ENCODE data around the gene WBP4. TPM values are rescaled to one million over a fixed set of nuclear protein-coding genes. Genes with fewer than 3 reads are reported as not detected.
A peak's percentile ranks its signal among the peaks of the same experiment; 100 is the strongest.

WBP4 gene
- total RNA-seq, 1 experiment from 2014 or later, result 10.0 TPM

GRCh38 chr13:41052441-41052840, 8.9 kb upstream of the WBP4 start:
- DNase-seq (ENCODE audit: low read depth, low spot score) (no peak), ATAC-seq (no peak)
- Histone ChIP-seq H3K4me3 (ENCODE audit: low read depth in 2 of 2, low read length in 2 of 2) (no peak overlapping the region), H3K27ac (ENCODE audit: low read length) (no peak overlapping the region), H3K27me3 (ENCODE audit: control insufficient read depth, insufficient read depth, low read length) (no peaks in the 10 kb centered on the region), H3K4me1 (ENCODE audit: control insufficient read depth, insufficient read depth, low read length) (peaks cover 43% of the 10 kb centered on the region), H3K9me3 (ENCODE audit: control insufficient read depth, insufficient read depth, low read depth, low read length) (no peaks in the 10 kb centered on the region), H3K36me3 (ENCODE audit: control insufficient read depth, insufficient read depth, low read length) (no peaks in the 10 kb centered on the region)
- intact Hi-C loops (cut with micrococcal nuclease; ENCODE audit: unreplicated experiment), result no loop called here
- in situ Hi-C loops (cut with HindIII; ENCODE audit: low pct_unique_long_range_greater_than_20kb, low sequenced_read_pairs), result no loop called here
- CTCF ChIA-PET, result no interaction called here
- POLR2A ChIA-PET, result interaction anchor here (0.7 kb wide), 1 partner anchor 64 kb away, joined by 8 read pairs; no protein-coding TSS in a partner anchor
- no TSS peak for BruUV-seq (replicated peaks)
- TF ChIP-seq SIN3A (IDR thresholded peaks at IDR 0.05; ENCODE audit: borderline replicate concordance, insufficient read depth, low read depth, low read length) (no peak), TCF7L2 (IDR thresholded peaks at IDR 0.05; ENCODE audit: low read depth, low read length) (no peak), POLR2AphosphoS5 (IDR thresholded peaks at IDR 0.05; ENCODE audit: low read depth, low read length) (no peak)
- TF ChIP-seq, protein P1, sequence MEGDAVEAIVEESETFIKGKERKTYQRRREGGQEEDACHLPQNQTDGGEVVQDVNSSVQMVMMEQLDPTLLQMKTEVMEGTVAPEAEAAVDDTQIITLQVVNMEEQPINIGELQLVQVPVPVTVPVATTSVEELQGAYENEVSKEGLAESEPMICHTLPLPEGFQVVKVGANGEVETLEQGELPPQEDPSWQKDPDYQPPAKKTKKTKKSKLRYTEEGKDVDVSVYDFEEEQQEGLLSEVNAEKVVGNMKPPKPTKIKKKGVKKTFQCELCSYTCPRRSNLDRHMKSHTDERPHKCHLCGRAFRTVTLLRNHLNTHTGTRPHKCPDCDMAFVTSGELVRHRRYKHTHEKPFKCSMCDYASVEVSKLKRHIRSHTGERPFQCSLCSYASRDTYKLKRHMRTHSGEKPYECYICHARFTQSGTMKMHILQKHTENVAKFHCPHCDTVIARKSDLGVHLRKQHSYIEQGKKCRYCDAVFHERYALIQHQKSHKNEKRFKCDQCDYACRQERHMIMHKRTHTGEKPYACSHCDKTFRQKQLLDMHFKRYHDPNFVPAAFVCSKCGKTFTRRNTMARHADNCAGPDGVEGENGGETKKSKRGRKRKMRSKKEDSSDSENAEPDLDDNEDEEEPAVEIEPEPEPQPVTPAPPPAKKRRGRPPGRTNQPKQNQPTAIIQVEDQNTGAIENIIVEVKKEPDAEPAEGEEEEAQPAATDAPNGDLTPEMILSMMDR (IDR thresholded peaks at IDR 0.05), result no peak
- TF ChIP-seq, protein P2, sequence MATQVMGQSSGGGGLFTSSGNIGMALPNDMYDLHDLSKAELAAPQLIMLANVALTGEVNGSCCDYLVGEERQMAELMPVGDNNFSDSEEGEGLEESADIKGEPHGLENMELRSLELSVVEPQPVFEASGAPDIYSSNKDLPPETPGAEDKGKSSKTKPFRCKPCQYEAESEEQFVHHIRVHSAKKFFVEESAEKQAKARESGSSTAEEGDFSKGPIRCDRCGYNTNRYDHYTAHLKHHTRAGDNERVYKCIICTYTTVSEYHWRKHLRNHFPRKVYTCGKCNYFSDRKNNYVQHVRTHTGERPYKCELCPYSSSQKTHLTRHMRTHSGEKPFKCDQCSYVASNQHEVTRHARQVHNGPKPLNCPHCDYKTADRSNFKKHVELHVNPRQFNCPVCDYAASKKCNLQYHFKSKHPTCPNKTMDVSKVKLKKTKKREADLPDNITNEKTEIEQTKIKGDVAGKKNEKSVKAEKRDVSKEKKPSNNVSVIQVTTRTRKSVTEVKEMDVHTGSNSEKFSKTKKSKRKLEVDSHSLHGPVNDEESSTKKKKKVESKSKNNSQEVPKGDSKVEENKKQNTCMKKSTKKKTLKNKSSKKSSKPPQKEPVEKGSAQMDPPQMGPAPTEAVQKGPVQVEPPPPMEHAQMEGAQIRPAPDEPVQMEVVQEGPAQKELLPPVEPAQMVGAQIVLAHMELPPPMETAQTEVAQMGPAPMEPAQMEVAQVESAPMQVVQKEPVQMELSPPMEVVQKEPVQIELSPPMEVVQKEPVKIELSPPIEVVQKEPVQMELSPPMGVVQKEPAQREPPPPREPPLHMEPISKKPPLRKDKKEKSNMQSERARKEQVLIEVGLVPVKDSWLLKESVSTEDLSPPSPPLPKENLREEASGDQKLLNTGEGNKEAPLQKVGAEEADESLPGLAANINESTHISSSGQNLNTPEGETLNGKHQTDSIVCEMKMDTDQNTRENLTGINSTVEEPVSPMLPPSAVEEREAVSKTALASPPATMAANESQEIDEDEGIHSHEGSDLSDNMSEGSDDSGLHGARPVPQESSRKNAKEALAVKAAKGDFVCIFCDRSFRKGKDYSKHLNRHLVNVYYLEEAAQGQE (IDR thresholded peaks at IDR 0.05; ENCODE audit: insufficient read depth in 1 of 2, low read depth in 2 of 2, low read length in 1 of 2), result no peak

DNA sequence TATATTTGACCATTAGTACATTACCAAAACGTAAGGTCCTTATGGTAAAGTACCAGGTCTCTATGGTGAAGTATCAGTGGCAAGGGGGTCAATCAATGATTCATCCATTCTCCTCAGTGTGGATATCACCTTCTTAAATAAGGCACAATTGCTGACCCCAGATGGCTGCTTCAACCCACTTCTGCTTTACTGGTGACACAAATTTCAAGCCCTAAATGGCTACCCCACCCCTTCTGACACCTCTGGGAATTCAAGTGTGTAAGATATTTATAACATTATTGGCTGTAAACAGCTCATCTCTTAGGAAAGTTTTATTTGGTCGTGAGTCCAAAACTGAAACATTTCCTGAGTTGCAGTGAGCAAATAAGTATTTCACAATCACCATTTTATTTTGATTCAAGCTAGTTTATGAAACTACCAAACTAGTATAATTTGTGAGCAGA, 7.9 kb upstream of the WBP4 start:
- ChIA-PET CTCF (interaction anchor here (0.5 to 2.4 kb wide), 3 partner anchors 16 to 148 kb away, joined by 3 to 9 read pairs (median 8); no protein-coding TSS in a partner anchor), POLR2A (no interaction called here)
- H3K27ac ChIP-seq (ENCODE audit: low read length), result peak overlapping the region; percentile 44; the same call in 1 of the 2 replicates
- no peak overlapping the region for H3K4me3 ChIP-seq (ENCODE audit: low read depth in 2 of 2, low read length in 2 of 2)
- TF ChIP-seq POLR2AphosphoS5 (IDR thresholded peaks at IDR 0.05; ENCODE audit: low read depth, low read length) (no peak), TCF7L2 (IDR thresholded peaks at IDR 0.05; ENCODE audit: low read depth, low read length) (no peak), SIN3A (IDR thresholded peaks at IDR 0.05; ENCODE audit: borderline replicate concordance, insufficient read depth, low read depth, low read length) (no peak)
- TF ChIP-seq, protein P2 (IDR thresholded peaks at IDR 0.05; ENCODE audit: insufficient read depth in 1 of 2, low read depth in 2 of 2, low read length in 1 of 2), result no peak
- TF ChIP-seq, protein P1 (IDR thresholded peaks at IDR 0.05), result no peak
- DNase-seq (ENCODE audit: low read depth, low spot score) (no peak), ATAC-seq (no peak)
- no TSS peak for BruUV-seq (replicated peaks)
- H3K4me1 ChIP-seq (ENCODE audit: control insufficient read depth, insufficient read depth, low read length), result peaks cover 52% of the 10 kb centered on the region
- in situ Hi-C loops (cut with HindIII; ENCODE audit: low pct_unique_long_range_greater_than_20kb, low sequenced_read_pairs), result no loop called here
- intact Hi-C loops (cut with micrococcal nuclease; ENCODE audit: unreplicated experiment), result no loop called here
- H3K9me3 ChIP-seq (ENCODE audit: control insufficient read depth, insufficient read depth, low read depth, low read length), result no peaks in the 10 kb centered on the region
- H3K27me3 ChIP-seq (ENCODE audit: control insufficient read depth, insufficient read depth, low read length), result no peaks in the 10 kb centered on the region
- H3K36me3 ChIP-seq (ENCODE audit: control insufficient read depth, insufficient read depth, low read length), result no peaks in the 10 kb centered on the region

Measured in Panc1 (cell line).